Kidney (tissue), 14 donors: ENCODE results near the gene COL3A1. TPM values are rescaled to one million over a fixed set of nuclear protein-coding genes. Genes with fewer than 3 reads are reported as not detected.
A peak's percentile ranks its signal among the peaks of the same experiment; 100 is the strongest.

Source experiments
- DNase-seq, 5 donors: peaks; one replicate each; pipeline ENCODE4 v3.0.0-alpha.2; 2013 to 2020
- FAIRE-seq: peaks from 2 replicates; lab custom pipeline; 2012; peaks lifted over from hg19 to GRCh38; lab: Jason Lieb, UNC
- H3K27ac ChIP-seq, 2 donors: one replicate each; pipeline ENCODE4 v1.7.0; 2013; ENCODE audit warnings: low read depth in 2 of 2, low read length in 2 of 2, inconsistent platforms in 1 of 2
- H3K27me3 ChIP-seq: one replicate; pipeline ENCODE4 v1.7.1; 2013; ENCODE audit warnings: low read length, inconsistent platforms; ENCODE audit not compliant: control insufficient read depth, insufficient read depth
- H3K36me3 ChIP-seq, 3 donors: one replicate each; pipeline versions ENCODE4 v1.7.0 to v1.7.1; 2013; ENCODE audit warnings: low read length in 3 of 3, control low read depth in 1 of 3, inconsistent platforms in 1 of 3; ENCODE audit not compliant: insufficient read depth in 3 of 3, control insufficient read depth in 2 of 3
- H3K4me1 ChIP-seq, 3 donors: one replicate each; pipeline versions ENCODE4 v1.7.0 to v1.7.1; 2013; ENCODE audit warnings: low read length in 3 of 3, inconsistent platforms in 1 of 3, low read depth in 1 of 3; ENCODE audit not compliant: control insufficient read depth in 2 of 3, insufficient read depth in 2 of 3
- H3K4me3 ChIP-seq, 3 donors: one replicate each; pipeline versions ENCODE4 v1.7.0 to v1.8.1; 2013; ENCODE audit warnings: low read length in 3 of 3, control low read depth in 1 of 3, inconsistent platforms in 1 of 3
- H3K9ac ChIP-seq, 3 donors: one replicate each; pipeline versions ENCODE4 v1.7.0 to v1.7.1; 2013; ENCODE audit warnings: low read length in 3 of 3, control low read depth in 1 of 3, inconsistent platforms in 1 of 3
- H3K9me3 ChIP-seq, 3 donors: one replicate each; pipeline versions ENCODE4 v1.7.0 to v1.7.1; 2013; ENCODE audit warnings: low read length in 3 of 3, control low read depth in 1 of 3, inconsistent platforms in 1 of 3; ENCODE audit not compliant: control insufficient read depth in 2 of 3, insufficient read depth in 1 of 3
- intact Hi-C: fragments of 100-400 bp; cut with DNase I; formaldehyde crosslinking; loops from one replicate; pipeline ENCODE4 v1.11.1; 2022
- polyA plus RNA-seq: library from polyadenylated mRNA; stranded (reverse); fragments of 350-450 nt; fragmentation: Illumina TruSeq; extraction: RNeasy Lipid Tissue Mini Kit (QIAGEN cat#74804); gene quantifications from one replicate; pipeline ENCODE4 v1.2.3, GENCODE V29; 2014; ENCODE audit warnings: low read depth, low replicate concordance; ENCODE audit not compliant: insufficient read depth
- total RNA-seq: library from RNA; stranded (reverse); fragmentation: NEBNext Ultra II Directional; extraction: Animal tissue kit (Norgen Biotek cat#: 25700); gene quantifications from one replicate; pipeline ENCODE4 v1.2.1, GENCODE V29; 2021
- TF ChIP-seq, protein P1 (sequence below): IDR thresholded peaks from 3 replicates; pipeline ENCODE4 v1.5.1; 2012; ENCODE audit warnings: mild to moderate bottlenecking, moderate library complexity, borderline replicate concordance; ENCODE audit not compliant: insufficient read depth; ENCODE audit errors: extremely low read depth
- donor health status: control.
- donor health status: control.
- donor health status: control.
- donor health status: control.
- donor health status: control.
- donor health status: DM: yes; HTN: yes; CAD: no.
- donor health status: Normal renal cell carcinoma (clear cell type).

Gene COL3A1
- total and polyA plus RNA-seq, 2 donors from 2014 or later, result 32.2 to 138 TPM

- TF ChIP-seq, protein P1, sequence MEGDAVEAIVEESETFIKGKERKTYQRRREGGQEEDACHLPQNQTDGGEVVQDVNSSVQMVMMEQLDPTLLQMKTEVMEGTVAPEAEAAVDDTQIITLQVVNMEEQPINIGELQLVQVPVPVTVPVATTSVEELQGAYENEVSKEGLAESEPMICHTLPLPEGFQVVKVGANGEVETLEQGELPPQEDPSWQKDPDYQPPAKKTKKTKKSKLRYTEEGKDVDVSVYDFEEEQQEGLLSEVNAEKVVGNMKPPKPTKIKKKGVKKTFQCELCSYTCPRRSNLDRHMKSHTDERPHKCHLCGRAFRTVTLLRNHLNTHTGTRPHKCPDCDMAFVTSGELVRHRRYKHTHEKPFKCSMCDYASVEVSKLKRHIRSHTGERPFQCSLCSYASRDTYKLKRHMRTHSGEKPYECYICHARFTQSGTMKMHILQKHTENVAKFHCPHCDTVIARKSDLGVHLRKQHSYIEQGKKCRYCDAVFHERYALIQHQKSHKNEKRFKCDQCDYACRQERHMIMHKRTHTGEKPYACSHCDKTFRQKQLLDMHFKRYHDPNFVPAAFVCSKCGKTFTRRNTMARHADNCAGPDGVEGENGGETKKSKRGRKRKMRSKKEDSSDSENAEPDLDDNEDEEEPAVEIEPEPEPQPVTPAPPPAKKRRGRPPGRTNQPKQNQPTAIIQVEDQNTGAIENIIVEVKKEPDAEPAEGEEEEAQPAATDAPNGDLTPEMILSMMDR, result no peak
- DNase-seq, result peak in 1 of 5 donors; percentile 9
- H3K36me3 ChIP-seq, result no peaks in the 10 kb centered on the region
- peak overlapping the region in 1 of 3 donors; percentile 16 for H3K4me3 ChIP-seq
- peak overlapping the region; percentile 26 to 70 for H3K27ac ChIP-seq
- no peaks in the 10 kb centered on the region for H3K4me1 ChIP-seq
- H3K9ac ChIP-seq, result peak overlapping the region in 1 of 3 donors; percentile 11
- no peak for FAIRE-seq
- H3K9me3 ChIP-seq, result no peaks in the 10 kb centered on the region
- H3K27me3 ChIP-seq, result no peaks in the 10 kb centered on the region
- intact Hi-C loops, result no loop called here
Observed at GRCh38 chr2:188979187-188980114, 5.3 kb downstream of the COL3A1 start.

- intact Hi-C loops, result no loop called here
- H3K4me1 ChIP-seq, result no peaks in the 10 kb centered on the region
- FAIRE-seq (no peak), DNase-seq (no peak)
- H3K4me3 ChIP-seq, result no peak overlapping the region
- peak overlapping the region in 1 of 3 donors; percentile 12 for H3K9ac ChIP-seq
- no peaks in the 10 kb centered on the region for H3K9me3 ChIP-seq
- H3K27me3 ChIP-seq, result no peaks in the 10 kb centered on the region
- H3K27ac ChIP-seq, result peak overlapping the region in 1 of 2 donors; percentile 14
- peaks cover 0 to 4% (median 3%) of the 10 kb centered on the region in 3 donors for H3K36me3 ChIP-seq
- TF ChIP-seq, protein P1, result no peak
Observed at GRCh38 chr2:188983427-188984064, 9.4 kb downstream of the COL3A1 start.

DNA sequence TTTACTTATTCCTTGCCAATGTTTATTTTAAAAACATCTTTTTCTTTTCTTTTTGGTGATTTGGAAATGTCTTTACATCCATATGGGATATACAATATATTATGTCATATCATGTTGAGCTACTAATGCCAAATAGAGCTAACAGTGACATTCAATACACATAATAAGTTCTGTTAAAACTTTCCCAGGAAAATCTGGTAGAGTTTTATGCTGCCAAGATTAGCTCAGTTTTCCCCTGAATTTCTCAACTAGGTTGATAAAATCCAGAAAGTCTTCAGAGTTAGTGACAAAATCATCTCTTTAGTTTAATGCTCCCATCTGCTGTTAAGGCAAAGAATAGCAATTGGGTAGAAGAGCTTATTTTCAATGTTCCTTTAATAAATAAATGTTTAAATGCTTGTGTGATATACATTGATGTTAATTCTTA lies 9.9 kb downstream of the COL3A1 start:
- no peaks in the 10 kb centered on the region for H3K9me3 ChIP-seq
- H3K4me3 ChIP-seq, result no peak overlapping the region
- H3K9ac ChIP-seq, result peak overlapping the region in 1 of 3 donors; percentile 12
- H3K36me3 ChIP-seq, result peaks cover 0 to 4% (median 3%) of the 10 kb centered on the region in 3 donors
- FAIRE-seq (peak; percentile 39), DNase-seq (no peak)
- intact Hi-C loops, result no loop called here
- no peaks in the 10 kb centered on the region for H3K4me1 ChIP-seq
- peak overlapping the region in 1 of 2 donors; percentile 14 for H3K27ac ChIP-seq
- H3K27me3 ChIP-seq, result no peaks in the 10 kb centered on the region
- TF ChIP-seq, protein P1, result no peak
